ENCODE results near the gene USP17L19.
"Not testable (repeated sequence)": the region's sequence is repeated elsewhere in the genome, so short reads cannot be mapped to it uniquely, and the experiment has no call there.

GRCh38 chr4:9214701-9215100 lies 38.5 kb upstream of the USP17L19 start:
- not testable (repeated sequence) for TF ChIP-seq EZH2 (IDR thresholded peaks at IDR 0.05; ENCODE audit: insufficient read depth, low read length)
- TF ChIP-seq, protein P1, sequence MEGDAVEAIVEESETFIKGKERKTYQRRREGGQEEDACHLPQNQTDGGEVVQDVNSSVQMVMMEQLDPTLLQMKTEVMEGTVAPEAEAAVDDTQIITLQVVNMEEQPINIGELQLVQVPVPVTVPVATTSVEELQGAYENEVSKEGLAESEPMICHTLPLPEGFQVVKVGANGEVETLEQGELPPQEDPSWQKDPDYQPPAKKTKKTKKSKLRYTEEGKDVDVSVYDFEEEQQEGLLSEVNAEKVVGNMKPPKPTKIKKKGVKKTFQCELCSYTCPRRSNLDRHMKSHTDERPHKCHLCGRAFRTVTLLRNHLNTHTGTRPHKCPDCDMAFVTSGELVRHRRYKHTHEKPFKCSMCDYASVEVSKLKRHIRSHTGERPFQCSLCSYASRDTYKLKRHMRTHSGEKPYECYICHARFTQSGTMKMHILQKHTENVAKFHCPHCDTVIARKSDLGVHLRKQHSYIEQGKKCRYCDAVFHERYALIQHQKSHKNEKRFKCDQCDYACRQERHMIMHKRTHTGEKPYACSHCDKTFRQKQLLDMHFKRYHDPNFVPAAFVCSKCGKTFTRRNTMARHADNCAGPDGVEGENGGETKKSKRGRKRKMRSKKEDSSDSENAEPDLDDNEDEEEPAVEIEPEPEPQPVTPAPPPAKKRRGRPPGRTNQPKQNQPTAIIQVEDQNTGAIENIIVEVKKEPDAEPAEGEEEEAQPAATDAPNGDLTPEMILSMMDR (IDR thresholded peaks at IDR 0.05; ENCODE audit: insufficient read depth, low read depth, low read length), result not testable (repeated sequence)

Measured in astrocyte (in vitro differentiated cells and primary cell).